Kidney tubule cell (primary cell): ENCODE data around the gene CFAP107.
"Not testable (repeated sequence)": the region's sequence is repeated elsewhere in the genome, so short reads cannot be mapped to it uniquely, and the experiment has no call there.

ENCODE experiments used
- DNase-seq: peaks from one replicate; pipeline ENCODE4 v3.0.0-alpha.2; 2018; ENCODE audit warnings: low spot score

The CFAP107 gene

DNA sequence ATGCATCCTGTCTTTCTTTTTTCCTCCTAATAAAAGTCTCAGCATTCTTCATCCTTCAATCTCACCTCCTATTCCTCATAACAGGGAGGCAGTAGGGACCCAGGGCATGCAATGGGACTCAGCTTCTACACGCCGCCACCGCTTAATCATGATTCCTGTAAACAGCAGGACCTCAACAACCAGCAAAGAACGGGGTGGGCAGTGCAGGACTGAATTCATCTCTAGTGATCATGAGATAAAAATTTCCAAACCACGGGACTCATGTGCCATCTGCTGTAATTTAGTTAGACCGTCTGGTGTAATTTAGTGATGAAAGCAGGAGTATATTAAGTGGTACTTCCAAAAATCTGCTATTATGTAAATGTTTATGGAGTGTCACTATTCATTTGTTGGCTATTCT is 32.9 kb downstream of the CFAP107 start:
- DNase-seq, result no peak

DNA sequence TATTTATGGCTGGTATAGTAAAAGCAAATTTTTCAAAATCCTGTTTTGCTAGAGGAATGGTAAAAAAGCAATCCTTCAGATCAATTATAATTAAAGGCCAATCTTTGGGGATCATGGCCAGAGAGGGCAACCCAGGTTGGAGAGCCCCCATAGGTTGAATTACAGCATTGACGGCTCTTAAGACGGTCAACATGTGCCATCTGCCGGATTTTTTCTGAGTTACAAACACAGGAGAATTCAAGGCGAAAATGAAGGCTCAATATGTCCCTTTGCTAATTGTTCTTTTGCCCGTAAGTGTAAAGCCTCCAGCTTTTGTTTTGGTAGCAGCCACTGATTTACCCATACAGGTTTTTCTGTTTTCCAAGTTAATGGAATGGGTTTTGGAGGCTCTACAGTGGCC is 35.5 kb downstream of the CFAP107 start:
- DNase-seq, result not testable (repeated sequence)

DNA sequence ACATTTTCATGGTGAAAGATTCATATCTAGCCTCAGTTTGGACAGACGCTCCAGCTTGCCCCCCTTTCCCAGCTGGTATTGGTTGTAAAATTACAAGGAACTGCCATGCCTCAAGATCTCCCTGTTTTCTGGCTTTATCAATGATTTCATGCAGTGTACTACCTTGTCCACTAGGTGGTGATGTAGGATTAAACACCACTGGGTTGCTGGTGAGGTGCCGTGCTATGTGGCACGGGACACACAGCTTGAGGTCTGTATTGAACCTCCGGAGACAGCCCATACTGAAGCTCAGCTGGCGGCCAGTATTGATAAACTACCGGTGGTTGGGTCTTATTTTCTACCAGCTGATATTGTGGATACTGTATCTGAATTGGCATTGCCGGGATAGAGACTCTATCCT is 37.8 kb downstream of the CFAP107 start:
- DNase-seq, result peak; percentile 13

DNA sequence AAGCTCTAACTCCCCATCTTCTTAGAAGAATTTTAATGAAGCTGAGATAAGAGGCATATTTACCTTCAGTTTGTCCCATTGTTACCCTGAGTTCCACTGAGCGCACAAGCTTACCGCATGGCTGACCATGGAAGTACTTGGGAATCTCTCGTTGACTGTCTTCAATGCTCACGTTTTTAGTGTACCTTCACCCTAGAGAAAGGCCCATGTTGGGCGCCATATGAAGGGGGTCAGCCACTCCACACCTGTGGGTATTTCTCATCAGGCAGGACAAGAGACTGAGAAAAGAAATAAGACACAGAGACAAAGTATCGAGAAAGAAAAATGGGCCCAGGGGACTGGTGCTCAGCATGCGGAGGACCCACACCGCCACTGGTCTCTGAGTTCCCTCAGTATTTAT is 38.7 kb downstream of the CFAP107 start:
- DNase-seq, result not testable (repeated sequence)

DNA sequence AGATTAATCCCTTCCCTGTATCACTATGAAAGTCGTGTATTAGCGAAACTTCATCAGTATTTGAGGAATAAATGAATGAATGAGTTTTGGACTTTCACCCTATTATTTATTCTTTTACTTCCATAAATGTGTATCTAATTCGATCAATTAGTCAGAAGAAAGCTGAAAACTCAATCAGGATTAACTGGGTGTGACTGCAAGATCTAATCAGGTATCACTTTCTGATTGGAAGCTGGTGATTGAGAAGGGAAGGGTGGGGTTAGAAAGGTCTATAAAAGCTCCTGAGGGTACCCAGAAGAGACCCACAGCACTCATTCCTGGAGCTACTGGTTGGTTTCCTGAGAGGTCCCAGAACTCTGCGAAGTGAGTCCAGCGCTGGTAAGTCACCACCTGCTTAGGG is 45.1 kb downstream of the CFAP107 start, which contains the start of gene PRAMEF1:
Gene PRAMEF1, plus strand, starts transcription at position 301 of the 400 bp plus-strand sequence. CDS start 1,831 bp downstream, outside the sequence.
- not testable (repeated sequence) for DNase-seq

DNA sequence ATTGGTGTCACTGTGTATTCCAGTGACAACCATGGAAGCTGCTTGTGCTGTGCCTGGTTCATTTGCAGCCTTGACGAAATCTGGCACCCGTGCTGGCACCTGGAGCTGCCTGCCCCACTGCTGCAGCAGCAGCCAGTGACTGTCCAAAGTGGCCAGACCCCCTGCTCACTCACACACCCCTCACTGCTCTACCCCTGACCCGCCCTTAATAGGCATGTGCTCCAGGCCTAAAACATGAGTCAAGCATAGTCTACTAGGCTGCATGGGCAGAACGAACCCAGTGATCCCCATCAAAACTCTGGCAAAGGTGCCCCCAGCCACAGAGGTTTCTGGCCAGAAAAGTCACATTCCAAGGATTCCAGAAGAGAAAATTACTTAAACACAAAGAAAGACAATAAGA is 52.9 kb downstream of the CFAP107 start:
- peak; percentile 31 for DNase-seq

DNA sequence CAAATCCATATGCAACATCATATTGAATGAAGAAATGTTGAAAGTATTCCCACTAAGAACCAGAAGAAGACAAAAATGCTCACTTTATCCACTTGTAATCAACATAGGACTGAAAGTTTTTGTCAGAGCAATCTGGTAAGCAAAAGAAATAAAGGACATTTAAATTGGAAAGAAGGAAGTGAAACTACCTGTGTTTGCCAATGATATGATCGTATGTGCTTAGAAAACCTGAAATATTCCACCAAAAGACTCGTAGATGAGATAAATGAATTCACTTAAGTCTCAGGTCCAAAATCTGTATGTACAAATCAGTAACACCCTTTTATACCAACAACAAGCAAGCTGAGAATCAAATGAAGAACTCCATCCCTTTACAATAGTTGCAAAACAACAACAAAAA is 53.7 kb downstream of the CFAP107 start:
- DNase-seq, result no peak

DNA sequence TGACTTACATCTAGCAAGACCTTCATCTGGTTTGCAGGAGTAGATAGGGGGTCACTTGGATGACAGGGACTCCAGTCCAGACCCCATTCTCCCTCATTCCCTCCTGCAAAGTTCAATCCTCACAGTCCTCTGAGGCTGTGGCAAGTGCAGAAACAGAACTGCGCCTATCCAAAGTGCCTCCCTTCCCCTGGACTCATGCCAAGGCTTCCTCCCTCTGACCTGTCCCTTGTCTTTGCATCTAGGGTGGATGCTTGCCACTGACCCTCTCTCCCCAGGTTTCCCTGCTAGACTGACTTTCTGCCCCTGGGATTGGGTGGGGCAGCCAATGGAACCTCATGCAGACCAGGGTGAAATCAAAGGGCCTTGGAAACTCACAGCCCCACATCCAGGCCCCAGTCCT is 63.9 kb downstream of the CFAP107 start:
- no peak for DNase-seq

DNA sequence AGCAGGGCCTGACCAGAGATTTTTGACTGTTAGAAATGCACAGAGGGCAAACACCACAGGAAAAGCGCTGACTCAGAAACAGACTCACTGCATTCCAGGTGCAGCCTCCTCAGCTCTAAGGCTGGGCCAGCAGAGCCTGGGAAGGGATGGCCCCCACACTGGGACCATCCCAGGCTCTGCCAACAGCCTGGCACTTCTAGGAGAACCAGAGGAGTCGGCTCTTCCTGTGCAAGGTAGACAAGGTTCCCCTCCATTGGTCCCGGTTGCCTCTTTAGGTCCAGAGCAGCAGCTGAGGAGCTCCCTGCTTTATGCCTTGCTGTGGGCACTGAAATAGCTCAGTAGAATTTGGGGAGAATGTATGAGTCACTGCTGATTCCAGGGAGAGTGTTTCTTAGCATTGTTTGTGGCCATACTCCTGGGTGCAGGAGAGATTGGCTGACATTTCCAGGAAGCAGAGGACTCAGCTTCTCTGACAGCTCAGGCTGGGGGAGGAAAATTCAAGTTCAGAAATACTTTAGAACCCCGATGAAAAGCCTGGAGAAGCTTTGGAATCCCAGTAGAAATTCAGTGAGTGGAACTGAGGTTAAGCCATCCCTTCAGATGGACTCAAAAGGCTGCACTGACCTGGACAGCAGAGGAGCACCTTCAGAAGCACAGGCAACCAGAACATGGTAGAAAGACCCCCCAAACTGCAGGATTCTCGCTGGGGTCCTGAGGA is 64.8 kb downstream of the CFAP107 start:
- DNase-seq, result peak; percentile 62

DNA sequence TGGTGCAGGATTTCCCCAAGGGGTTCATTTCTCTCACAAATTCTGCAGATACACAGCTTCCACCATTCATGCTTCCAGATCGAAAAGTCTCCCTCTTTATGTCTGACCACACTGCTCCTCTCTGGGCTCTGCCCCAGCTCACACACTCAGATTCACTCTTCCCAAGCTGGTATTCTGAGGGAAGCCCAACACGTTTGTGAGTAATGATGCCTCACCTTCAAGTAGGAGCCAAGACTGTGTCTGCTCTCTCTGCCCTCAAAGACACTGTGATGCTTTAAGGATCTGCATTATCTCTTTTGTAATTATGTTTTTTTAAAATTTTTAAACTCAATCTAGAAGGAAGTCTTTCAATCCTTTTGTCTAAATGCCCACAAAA is 65.4 kb downstream of the CFAP107 start:
- DNase-seq, result peak; percentile 19
